ENCODE results near the gene MRPL36.

The MRPL36 gene

DNA sequence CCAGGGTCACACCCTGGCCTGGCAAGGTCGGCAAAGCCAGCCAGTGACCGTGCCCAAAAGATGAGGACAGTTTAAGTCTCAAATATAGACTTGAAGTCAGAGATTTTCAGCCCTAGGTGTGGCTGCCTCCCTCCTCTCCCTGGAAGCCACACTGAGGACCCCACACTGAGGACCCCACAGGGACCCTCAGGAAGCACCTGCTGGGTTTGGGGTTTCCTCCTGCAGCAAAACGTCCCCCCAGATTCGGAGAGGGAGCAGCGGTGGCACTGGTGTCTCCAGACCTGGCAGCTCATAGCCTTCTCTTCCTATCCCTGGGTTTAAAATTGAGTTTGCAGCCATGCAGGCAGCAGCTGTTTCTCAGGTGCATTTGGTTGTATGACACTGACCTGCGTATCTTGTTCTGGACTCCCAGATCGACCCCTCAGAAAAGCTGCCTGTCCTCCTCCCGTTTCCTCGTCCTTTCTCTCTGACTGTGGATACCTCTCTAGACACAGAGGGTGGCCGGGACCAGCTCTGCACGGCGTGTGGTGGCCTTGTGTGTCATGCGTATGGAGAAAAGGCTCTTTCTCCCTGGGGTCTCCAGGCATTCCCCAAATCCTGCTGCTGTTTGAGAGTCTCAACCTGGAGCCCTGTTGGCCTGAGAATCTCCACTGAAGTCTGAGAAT, 36.6 kb downstream of the MRPL36 start:
- no peak for DNase-seq

DNA sequence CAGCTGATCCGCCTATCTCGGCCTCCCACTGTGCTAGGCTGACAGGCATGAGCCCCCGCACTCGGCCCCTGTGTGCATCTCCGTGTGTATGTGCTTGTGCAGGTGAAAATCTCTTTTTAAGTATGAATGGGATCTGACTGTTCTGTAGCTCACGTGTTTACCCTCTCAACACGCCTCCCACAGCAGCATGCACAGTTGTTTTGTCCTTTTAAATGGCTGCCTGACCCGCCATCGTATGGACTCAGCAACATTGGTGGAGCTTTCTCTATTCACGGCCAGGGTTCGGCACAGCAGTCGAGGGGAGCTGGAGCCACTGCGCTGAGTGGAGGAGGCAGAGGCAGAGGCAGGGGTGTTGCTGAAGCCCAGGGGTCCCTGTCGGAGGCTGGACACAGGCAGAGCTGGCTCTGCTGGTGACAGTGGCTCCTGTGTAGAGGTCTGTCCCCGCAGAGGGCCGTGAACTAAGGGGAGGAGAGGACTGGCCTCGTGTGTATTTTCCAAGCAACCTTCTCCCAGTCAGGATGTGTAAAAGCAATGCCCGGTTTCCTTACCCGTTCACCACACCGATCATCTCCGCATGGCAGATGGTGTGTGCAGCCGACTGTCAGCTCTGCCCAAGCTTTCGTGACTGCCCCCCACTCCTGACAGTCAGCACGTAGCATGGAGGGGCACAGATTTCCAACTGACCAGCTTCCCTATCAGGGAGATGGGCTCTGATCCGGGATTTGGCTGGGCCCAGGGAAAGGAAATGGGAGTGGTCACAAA, 37.3 kb downstream of the MRPL36 start:
- DNase-seq, result no peak

DNA sequence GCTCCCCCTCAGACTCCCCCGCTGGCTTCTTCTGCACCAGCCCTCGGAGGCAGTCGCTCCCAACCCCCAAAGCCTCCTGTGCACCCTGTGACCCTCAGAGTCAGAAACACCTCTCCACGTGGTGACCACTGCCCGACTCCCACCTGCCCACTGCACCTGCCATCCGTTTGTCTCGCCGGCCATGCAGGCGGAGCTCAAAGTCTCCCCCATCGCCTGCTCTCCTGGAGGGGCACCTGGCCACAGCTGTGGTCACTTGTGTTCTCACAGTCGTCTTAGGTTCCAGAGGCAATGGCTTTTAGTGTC, 38.2 kb downstream of the MRPL36 start:
- DNase-seq, result no peak

DNA sequence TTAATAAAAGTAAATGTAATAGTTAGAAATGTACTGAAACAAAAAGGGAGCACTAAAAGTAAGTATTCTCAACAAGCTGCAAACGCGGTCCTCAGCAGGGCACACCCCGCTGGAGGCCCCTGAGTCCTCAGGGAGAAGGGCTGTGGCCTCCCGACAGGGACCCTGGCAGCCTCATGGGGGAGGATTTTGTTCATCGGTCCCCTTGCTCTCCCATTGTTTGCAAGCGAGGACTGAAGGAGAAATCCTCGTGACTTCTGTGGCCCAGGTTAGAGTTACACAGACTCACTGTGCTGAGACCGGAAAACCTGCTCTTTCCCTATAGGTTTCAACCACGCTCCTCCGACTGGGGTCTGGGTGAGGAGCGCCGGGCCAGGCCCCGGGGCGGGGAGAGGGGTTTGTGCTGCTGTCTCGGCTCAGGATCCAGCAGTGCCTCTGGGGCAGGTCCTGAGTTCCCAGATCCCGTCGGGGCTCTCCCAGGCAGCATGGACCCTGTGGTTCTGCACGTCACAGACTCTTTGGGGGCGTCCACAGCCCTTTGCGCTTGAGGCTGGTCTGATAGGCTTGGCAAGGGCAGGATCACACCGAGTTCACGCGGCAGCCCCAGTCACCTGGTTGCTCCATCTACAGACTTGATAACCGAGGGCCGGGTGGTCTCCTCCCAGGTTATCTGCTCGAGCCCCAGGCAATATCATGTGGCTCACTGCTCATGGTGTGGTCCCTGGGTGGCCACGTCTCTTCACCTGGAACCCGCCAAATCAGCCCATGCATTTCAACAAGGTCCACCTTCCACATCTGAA, 38.8 kb downstream of the MRPL36 start:
- DNase-seq, result no peak

DNA sequence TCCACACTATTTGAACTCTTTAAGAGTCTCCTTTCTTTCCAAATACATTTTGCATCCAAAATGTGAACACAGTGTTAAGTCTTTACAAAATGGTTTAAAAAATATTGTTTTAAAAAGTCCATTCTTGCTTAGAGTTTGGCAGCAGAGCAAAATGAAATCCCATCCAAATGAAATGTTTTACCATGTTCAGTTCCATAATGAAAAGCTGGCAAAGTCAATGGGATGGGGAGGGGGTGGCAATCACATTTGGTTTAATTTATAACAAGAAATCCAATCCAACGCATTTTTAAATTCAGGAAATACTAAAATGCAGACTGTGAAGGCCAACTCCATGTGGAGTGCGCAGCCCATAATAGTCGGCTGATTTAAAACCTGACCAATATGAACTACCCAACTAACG, 39.4 kb downstream of the MRPL36 start:
- DNase-seq, result no peak

DNA sequence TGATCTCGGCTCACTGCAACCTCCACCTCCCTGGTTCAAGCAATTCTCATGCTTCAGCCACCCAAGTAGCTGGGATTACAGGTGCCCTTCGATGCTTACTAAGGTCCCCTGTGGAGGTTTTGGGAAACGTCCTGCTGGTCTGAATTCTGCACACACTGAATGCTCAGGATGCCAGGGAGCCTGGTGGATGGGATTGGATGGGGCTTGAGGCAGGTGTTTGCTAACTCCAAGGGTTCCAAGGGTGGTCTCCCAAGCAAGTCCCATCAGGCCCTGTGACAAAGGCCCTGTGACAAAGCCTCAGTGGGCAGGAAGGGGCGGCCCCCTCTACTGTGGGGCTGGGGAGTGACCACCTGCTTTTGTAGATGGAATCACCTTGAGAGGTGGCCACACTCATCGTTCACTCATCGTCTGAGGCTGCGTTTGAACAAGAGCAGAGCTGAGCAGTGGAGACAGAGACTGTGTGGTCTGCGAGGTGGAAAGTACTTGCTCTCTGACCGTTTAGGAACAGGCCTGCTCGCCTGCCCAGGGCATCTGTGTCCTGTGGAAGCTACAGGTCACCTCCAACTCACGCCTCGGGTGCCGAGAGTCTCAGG, 40.2 kb downstream of the MRPL36 start:
- DNase-seq, result no peak

DNA sequence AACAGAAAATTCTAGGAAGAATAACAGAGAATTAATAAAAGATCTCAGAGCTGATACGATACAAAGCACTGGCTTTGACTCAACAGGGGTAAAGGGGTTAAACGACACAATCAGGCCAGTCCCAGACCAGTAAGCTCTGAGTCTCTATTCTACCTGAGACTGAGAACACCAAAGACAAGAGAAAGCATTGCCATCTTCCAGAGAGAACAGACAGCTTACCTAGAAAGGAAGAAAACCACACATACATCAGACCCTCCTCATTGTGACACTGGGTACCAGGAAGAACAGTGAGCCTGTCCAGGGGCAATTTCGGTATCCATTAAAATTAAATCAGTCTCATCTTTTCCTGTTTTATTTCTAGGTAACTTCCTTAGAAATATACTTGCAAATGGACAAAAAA, 41.1 kb downstream of the MRPL36 start:
- no peak for DNase-seq

DNA sequence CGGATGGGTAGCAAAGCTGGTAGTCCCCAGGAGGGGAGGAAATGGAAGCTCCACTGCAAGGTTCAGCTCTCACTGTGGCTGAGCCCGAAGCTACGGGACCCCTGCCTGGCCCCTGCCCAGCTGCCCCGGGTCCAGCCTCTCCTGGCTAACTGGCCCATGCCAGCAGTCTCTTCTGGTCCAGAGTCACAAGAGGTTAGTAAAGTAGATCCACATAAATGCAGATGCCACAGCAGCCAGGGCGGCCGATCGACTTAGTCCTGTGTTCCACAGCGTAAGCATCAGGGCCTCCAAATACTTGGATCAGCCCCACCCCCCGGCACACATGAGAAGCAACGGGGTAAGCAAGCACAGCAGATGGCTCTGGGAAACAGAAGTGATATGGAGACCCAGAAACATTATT, 42.1 kb downstream of the MRPL36 start:
- DNase-seq, result no peak

DNA sequence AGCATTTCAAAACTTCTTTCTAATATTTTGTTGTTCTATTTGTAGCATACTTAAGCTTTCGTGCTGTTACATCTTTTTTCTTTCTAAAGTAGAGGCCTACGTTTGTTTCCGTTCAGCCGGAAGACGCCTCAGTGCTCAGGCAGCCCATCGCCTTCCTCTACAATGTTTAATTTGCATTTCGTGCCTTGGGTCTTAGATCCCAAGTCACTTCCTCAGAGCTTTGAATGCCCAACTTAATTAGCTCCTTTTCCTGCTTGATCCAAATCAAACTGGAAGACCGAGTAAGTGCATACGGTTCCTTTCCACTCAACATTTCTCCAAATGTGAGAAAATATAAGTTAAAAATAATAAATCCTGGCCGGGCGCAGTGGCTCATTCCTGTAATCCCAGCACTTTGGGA, 43.2 kb downstream of the MRPL36 start:
- DNase-seq, result no peak

DNA sequence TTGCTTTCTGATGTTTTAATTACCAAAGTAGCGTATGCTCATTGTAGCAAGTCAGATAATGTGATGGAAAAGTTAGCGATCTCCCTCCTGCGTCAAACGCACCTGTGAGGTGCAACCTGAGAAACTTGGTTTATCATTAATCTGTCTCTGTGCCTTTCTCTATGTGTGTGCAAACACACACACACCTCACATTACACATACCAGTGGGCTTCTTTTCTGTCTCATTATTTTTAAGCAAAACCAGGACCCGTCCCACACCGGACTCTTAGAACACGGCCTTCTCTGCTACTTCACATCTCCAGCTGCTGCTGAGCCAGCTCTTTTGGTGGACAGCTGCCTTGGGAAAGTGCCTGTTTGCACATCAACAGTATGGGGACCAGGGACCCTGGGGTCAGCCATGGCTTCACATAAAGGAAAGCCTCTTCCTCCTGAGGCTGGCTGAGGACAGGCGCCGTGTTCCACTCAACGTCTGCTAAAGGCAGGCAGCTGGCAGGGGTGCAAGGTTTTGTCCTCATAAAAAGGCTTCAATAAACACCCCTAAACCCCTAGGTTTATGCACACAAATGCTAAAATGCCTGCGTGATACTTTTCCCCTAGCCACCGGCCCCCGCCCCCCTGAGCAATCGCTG, 44.2 kb downstream of the MRPL36 start:
- no peak for DNase-seq

DNA sequence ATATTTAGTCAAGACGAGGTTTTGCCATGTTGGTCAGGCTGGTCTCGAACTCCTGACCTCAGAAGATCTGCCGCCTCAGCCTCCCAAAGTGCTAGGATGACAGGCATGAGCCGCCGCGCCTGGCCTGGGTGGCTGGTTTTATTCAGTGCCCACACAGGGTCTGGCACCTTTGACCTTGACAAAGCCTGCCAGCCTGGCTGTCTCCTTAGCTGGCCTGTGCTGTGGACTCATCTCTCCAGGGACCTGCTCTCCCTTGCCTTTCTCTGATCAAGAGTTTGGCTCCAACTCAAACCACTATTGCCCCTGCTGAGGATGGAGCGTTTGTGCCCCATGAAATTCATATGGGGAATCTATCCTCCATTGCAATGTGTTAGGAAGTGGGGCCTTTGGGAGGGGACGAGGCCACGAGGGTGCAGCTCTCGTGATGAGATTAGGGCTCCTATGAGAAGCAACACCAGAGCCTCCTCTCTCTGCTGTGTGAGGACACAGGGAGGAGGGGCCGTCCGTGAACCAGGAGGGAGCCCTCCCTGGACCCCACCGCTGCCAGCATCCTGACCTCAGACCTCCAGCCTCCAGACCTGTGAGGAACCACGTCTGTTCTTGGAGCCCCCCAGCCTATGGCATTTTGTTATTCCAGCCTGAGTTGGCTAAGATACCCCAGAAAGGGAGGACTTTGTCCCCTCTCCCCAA, 45.0 kb downstream of the MRPL36 start:
- no peak for DNase-seq

DNA sequence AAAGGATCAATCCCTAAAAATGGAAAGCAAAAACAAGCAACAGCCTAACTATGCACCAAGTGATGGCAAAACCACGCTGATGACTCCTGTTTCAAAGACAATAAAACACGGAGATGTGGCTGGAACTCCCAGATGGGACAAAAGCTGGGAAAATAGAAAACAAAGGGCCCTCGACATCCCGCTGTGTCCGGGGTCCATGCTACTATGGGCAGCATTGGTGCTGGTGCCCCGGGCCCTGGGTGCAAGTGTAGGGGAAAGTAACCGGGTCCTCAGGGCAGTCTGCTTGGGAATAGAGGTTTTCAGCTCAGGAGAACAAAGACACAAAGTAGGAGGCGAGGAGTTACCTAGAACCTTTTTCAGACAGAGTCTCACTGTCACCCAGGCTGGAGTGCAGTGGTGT, 46.1 kb downstream of the MRPL36 start:
- DNase-seq, result no peak

DNA sequence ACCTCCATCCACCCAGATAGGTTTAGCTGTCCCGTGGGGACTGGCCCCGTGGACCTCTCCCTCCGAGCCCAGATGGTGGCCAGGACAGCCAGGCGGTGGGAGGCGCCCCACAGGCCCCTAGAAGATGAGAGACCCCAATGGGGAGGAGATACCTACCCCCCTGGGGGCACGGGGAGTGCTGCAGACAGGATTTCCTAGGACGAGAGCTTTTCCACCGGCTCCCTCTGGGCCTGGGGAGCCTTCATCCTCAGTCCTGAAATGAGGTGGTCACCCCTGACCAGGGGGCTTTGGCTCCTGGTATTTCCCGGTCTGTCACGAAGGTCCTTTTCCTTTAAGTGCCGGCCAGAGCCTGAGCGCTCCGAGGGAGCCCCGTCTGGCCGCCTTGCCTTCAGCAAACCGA, 46.8 kb downstream of the MRPL36 start:
- no peak for DNase-seq

DNA sequence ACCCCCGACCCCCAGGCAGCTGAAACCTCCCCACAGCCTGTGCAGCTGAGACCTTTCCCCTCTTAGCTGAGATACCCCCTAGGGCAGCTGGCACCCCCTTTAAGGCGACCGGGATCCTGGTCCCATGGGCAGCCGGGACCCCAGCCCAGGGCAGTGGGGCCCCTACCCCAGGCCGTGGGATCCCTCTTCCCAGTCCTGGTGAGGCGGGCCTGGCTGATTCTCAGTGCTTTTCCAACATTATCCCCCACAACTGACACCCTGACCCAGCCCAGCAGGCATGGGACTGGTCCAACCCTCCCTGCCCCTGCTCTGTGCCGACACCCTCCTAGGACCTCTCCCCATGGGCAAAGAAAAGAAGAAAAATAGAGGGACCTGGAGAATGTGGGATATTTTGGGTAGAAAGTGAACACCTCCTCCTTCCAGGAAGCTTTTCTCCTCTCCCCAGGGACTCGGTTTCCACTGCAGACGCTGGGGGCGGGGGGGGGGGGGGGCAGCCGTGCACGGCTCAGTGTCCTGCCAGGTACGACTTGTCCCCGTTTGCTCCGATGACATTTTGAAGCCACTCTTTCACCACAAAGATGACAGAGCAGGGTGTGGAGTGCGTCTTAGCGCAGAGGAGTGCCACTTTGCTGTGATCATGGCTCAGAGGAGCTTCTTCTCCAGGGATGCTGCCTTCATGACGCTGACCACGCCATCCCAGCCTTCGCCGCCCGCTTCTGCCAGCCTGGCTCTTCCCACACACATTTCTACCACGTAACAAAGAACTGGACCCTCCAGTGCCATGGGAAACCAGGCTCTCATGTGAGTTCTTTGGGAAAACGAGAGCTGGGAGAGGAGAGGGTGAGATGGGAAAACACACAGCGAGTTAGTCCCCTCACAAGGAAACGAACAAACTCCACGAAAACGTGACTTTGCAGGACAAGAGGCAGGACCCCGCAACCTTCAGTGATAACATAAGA, 47.5 kb downstream of the MRPL36 start:
- no peak for DNase-seq

DNA sequence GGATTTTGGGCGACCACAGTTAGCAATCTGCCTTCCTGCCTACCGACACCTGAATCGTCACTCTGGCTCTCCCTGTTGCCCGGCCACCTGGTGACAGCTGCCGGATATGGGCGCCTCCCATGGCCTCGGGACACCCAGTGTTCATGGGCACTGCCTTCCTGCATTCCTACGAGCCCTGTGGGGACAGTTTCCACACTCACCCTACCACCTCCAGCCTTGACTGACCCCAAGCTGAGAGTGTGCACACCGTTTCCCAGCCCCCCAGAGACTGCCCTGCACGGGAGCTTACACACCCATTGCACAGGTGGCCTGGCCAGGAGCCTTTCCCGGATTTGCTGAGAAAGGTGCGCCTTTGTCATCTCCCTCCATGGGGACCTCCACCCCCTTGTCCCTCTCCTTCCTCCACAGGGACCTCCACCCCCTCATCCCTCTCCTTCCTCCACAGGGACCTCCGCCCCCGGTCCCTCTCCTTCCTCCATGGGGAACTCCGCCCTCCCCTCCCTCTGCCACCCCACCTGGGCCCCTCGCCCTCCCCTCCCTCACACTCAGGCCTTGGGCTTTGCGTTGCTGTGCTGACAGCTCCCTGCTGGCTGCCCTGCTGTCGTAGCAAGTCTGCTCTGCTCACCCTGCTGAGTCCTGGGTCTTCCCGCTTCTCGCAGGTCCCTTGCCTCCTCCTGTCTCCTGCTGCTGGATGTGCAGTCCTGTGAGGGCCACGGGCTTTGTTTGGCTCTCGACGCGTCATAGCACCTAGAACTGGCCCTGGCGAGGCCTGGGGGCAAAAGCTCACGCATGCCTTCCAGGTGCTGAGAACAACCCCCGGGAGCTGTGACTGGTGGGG, 48.4 kb downstream of the MRPL36 start:
- no peak for DNase-seq

DNA sequence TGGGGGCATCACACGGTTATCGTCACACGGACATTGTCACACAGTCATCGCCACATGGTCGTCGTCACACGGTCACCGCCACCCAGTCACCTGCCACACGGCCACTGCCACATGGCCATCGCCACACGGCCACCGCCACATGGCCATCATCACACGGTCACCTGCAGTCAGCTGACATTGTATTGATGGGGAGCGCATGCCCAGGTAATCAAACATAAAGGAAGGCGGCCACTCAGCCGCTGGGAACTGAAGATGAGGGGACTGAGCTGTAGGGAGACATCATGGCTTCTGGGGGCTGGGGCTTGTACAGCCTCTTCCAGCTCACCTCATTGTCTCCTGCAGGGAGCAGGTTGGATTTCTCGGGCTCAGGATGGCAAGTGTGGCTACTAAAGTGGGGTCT, 49.2 kb downstream of the MRPL36 start:
- no peak for DNase-seq

DNA sequence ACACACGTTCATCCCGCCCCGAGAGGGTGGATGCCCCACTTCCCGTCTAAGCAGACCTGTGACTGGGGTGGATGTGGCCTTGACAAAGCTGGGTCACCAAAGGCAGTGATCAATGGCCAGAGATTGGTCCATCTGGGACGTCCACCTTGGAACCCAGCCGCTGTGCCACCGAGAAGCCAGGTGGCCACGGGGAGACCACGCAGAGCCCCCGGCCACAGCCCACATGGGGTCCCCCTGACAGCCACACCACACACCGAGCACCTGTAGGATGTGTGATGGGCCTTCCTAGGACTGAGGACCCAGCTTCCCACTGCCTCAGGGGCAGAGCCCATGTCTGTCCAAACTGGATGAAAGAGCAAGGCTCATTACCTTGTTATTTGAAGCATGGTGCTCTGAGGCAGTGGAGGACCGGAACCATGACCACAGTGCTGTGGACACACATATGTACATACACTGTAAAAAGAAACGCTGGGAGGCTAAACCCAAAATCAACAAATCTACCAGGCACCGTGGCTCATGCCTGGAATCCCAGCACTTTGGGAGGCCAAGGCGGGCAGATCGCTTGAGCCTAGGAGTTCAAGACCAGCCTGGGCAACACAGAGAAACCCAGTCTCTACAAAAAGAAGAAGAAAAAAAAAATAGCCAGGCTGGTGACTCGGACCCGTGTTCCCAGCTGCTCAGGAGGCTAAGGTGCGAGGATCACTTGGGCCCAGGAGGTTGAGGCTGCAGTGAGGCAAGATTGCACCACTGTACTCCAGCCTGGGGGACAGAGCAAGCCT, 50.1 kb downstream of the MRPL36 start:
- no peak for DNase-seq

DNA sequence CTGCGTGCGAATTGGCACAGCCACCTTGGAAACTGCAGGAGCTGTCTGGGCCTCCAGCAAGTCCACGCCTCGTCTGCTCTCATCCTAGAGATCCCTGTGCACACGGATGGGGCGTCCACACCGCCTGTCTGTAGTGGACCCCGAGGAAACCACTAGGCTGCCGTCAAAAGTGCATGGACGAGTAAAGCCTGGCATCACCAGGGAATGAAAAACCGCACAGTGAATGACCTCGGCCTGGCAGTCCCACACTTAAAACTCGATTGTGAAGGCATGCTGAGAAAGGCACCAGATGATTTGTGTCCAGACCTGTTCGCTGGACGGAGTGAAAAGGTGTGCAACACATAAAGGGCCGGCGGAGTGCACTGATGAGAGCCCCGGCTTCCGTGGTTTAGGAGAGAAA, 50.8 kb downstream of the MRPL36 start:
- no peak for DNase-seq
